OCI-LY1 (cell line): ENCODE measurements around the gene RPS6KA2.

ENCODE experiments used
- CTCF ChIP-seq: fragments of 200-600 bp; sonication (generic), shearing (Covaris generic); IDR thresholded peaks from 2 replicates; pipeline ENCODE4 v1.5.1; 2017; ENCODE audit warnings: mild to moderate bottlenecking, antibody characterized with exemption, low read length, moderate library complexity, mixed read lengths
- EZH2 ChIP-seq: fragments of 200-600 bp; sonication (generic), shearing (Covaris generic); IDR thresholded peaks from 2 replicates; pipeline ENCODE4 v1.8.0; 2017; ENCODE audit warnings: borderline replicate concordance, mixed run types, mild to moderate bottlenecking, antibody characterized with exemption, low read length, moderate library complexity, mixed read lengths

- no peak for TF ChIP-seq CTCF
- TF ChIP-seq EZH2, result no peak
These were observed 148.1 kb downstream of the RPS6KA2 start for GRCh38 chr6:166478782-166479592.
